SU-DHL-6 (cell line): Measurements from ENCODE around the gene ACKR1.

Experiments used
- CTCF ChIP-seq: fragments of 200-600 bp; sonication (generic); IDR thresholded peaks from one replicate; pipeline ENCODE4 v1.5.1; 2017; ENCODE audit warnings: antibody characterized with exemption, mild to moderate bottlenecking, low read length, moderate library complexity; ENCODE audit not compliant: insufficient read depth, poor library complexity, severe bottlenecking
- EZH2phosphoT487 ChIP-seq: fragments of 200-600 bp; sonication (generic), shearing (Covaris generic); conservative IDR thresholded peaks from 2 replicates; pipeline ENCODE4 v1.6.1; 2018; ENCODE audit warnings: mild to moderate bottlenecking, antibody characterized with exemption, low read length, moderate library complexity, mixed read lengths

- TF ChIP-seq CTCF (peak; percentile 64), EZH2phosphoT487 (no peak)
Measured at GRCh38 chr1:159197561-159198557, 6.8 kb upstream of the ACKR1 start.
